H9 (cell line): ENCODE data around the gene KAZN. TPM values are rescaled to one million over a fixed set of nuclear protein-coding genes. Genes with fewer than 3 reads are reported as not detected.

Experiments used
- DNase-seq: peaks from one replicate; pipeline ENCODE4 v3.0.0-alpha.2; 2017
- H2AFZ ChIP-seq: one replicate; pipeline ENCODE4 v1.6.1; 2013; ENCODE audit warnings: mild to moderate bottlenecking, low read length, control low read depth, moderate library complexity
- H2AK5ac ChIP-seq: 2 replicates; pipeline ENCODE4 v1.6.1; 2013; ENCODE audit warnings: low read length, control low read depth, mixed read lengths; ENCODE audit not compliant: insufficient read length
- H2BK120ac ChIP-seq: one replicate; pipeline ENCODE4 v1.6.1; 2013; ENCODE audit warnings: low read depth, mild to moderate bottlenecking, low read length, control low read depth, inconsistent platforms; ENCODE audit not compliant: poor library complexity, severe bottlenecking
- H2BK12ac ChIP-seq: 2 replicates; pipeline ENCODE4 v1.6.1; 2013; ENCODE audit warnings: low read length, control low read depth, mixed read lengths, low read depth; ENCODE audit not compliant: insufficient read length
- H2BK15ac ChIP-seq: 2 replicates; pipeline ENCODE4 v1.6.1; 2013; ENCODE audit warnings: low read depth, low read length, control low read depth
- H2BK20ac ChIP-seq: one replicate; pipeline ENCODE4 v1.6.1; 2013; ENCODE audit warnings: low read depth, mild to moderate bottlenecking, low read length, control low read depth, inconsistent platforms; ENCODE audit not compliant: poor library complexity, severe bottlenecking
- H2BK5ac ChIP-seq: 2 replicates; pipeline ENCODE4 v1.6.1; 2013; ENCODE audit warnings: low read length, control low read depth, mixed read lengths; ENCODE audit not compliant: insufficient read length
- H3K14ac ChIP-seq: 2 replicates; pipeline ENCODE4 v1.6.1; 2013; ENCODE audit warnings: low read length, control low read depth; ENCODE audit not compliant: insufficient read depth
- H3K18ac ChIP-seq: 2 replicates; pipeline ENCODE4 v1.6.1; 2013; ENCODE audit warnings: low read depth, mild to moderate bottlenecking, mixed read lengths, low read length, control low read depth; ENCODE audit not compliant: insufficient read length
- H3K23ac ChIP-seq: 2 replicates; pipeline ENCODE4 v1.6.1; 2013; ENCODE audit warnings: low read length, control low read depth, mixed read lengths, low read depth; ENCODE audit not compliant: insufficient read length
- H3K23me2 ChIP-seq: 2 replicates; pipeline ENCODE4 v1.6.1; 2013; ENCODE audit warnings: low read depth, mild to moderate bottlenecking, mixed read lengths, low read length, control low read depth; ENCODE audit not compliant: insufficient read length, poor library complexity, severe bottlenecking
- H3K27ac ChIP-seq: 2 replicates; pipeline ENCODE4 v1.5.1; 2013; ENCODE audit warnings: low read length, control low read depth, mixed read lengths, low read depth; ENCODE audit not compliant: insufficient read length
- H3K27me3 ChIP-seq: 2 replicates; pipeline ENCODE4 v1.6.1; 2013; ENCODE audit warnings: low read length, control low read depth, inconsistent platforms; ENCODE audit not compliant: insufficient read depth
- H3K4ac ChIP-seq: 2 replicates; pipeline ENCODE4 v1.6.1; 2013; ENCODE audit warnings: low read depth, mild to moderate bottlenecking, control low read depth, inconsistent platforms, low read length, moderate library complexity
- H3K4me1 ChIP-seq: 2 replicates; pipeline ENCODE4 v1.6.1; 2013; ENCODE audit warnings: low read length, control low read depth, inconsistent platforms; ENCODE audit not compliant: insufficient read depth
- H3K4me2 ChIP-seq: 2 replicates; pipeline ENCODE4 v1.6.1; 2013; ENCODE audit warnings: low read length, control low read depth, mixed read lengths; ENCODE audit not compliant: insufficient read length, insufficient read depth
- H3K56ac ChIP-seq: 2 replicates; pipeline ENCODE4 v1.6.1; 2013; ENCODE audit warnings: low read depth, mild to moderate bottlenecking, mixed read lengths, low read length, control low read depth; ENCODE audit not compliant: insufficient read length
- H3K79me1 ChIP-seq: 2 replicates; pipeline ENCODE4 v1.6.1; 2013; ENCODE audit warnings: low read depth, mild to moderate bottlenecking, moderate library complexity, low read length, control low read depth, inconsistent platforms; ENCODE audit not compliant: insufficient read depth, poor library complexity, severe bottlenecking
- H3K79me2 ChIP-seq: 2 replicates; pipeline ENCODE4 v1.6.1; 2013; ENCODE audit warnings: low read length, control low read depth, inconsistent platforms; ENCODE audit not compliant: insufficient read depth
- H3K9ac ChIP-seq: 2 replicates; pipeline ENCODE4 v1.6.1; 2013; ENCODE audit warnings: low read length, control low read depth, mixed read lengths; ENCODE audit not compliant: insufficient read length; ENCODE audit errors: extremely low read depth
- H3K9me3 ChIP-seq: one replicate; pipeline ENCODE4 v1.6.1; 2013; ENCODE audit warnings: low read depth, low read length, inconsistent platforms; ENCODE audit not compliant: control insufficient read depth
- H3T11ph ChIP-seq: one replicate; pipeline ENCODE4 v1.6.1; 2013; ENCODE audit warnings: mild to moderate bottlenecking, low read length, control low read depth, inconsistent platforms
- H4K20me1 ChIP-seq: one replicate; pipeline ENCODE4 v1.6.1; 2013; ENCODE audit not compliant: control insufficient read depth, insufficient read length, insufficient read depth
- H4K5ac ChIP-seq: 2 replicates; pipeline ENCODE4 v1.6.1; 2013; ENCODE audit warnings: low read depth, mild to moderate bottlenecking, mixed read lengths, low read length, control low read depth; ENCODE audit not compliant: insufficient read length
- H4K8ac ChIP-seq: replicated peaks from 2 replicates; pipeline ENCODE4 v1.6.1; 2013; ENCODE audit warnings: low read length, control low read depth, mixed read lengths, low read depth; ENCODE audit not compliant: insufficient read length
- H4K91ac ChIP-seq: 2 replicates; pipeline ENCODE4 v1.6.1; 2013; ENCODE audit warnings: low read depth, mild to moderate bottlenecking, moderate library complexity, mixed read lengths, low read length, control low read depth; ENCODE audit not compliant: insufficient read length
- H3K27ac Mint-ChIP-seq, 3 experiments: 2 replicates in 2 of 3; 3 replicates in 1 of 3; pipeline ENCODE4 v1.8.0; 2020 to 2021; ENCODE audit warnings: mixed read lengths in 3 of 3, mild to moderate bottlenecking in 1 of 3, moderate library complexity in 1 of 3
- H3K27me3 Mint-ChIP-seq: 2 replicates; pipeline ENCODE4 v1.8.0; 2021; ENCODE audit warnings: low read depth, mild to moderate bottlenecking, moderate library complexity, mixed read lengths
- H3K36me3 Mint-ChIP-seq, 3 experiments: 2 replicates in 2 of 3; 3 replicates in 1 of 3; pipeline ENCODE4 v1.8.0; 2020 to 2021; ENCODE audit warnings: low read depth in 3 of 3, mixed read lengths in 3 of 3; ENCODE audit not compliant: insufficient read depth in 1 of 3
- H3K4me1 Mint-ChIP-seq, 2 experiments: 2 replicates each; pipeline ENCODE4 v1.8.0; 2020; ENCODE audit warnings: mixed read lengths in 2 of 2
- H3K4me3 Mint-ChIP-seq, 2 experiments: 2 replicates in 1 of 2; 3 replicates in 1 of 2; pipeline ENCODE4 v1.8.0; 2020 to 2021; ENCODE audit warnings: mild to moderate bottlenecking in 2 of 2, mixed read lengths in 2 of 2, moderate library complexity in 1 of 2
- H3K9me3 Mint-ChIP-seq, 2 experiments: 2 replicates in 1 of 2; 3 replicates in 1 of 2; pipeline ENCODE4 v1.8.0; 2020; ENCODE audit warnings: mild to moderate bottlenecking in 2 of 2, mixed read lengths in 2 of 2, moderate library complexity in 1 of 2
- CTCF ChIP-seq: fragments of 200-600 bp; sonication (generic); conservative IDR thresholded peaks from 3 replicates; pipeline ENCODE4 v1.8.0; 2021; ENCODE audit warnings: antibody characterized with exemption, mild to moderate bottlenecking
- WGBS: extraction: QIAGEN DNeasy Blood & Tissue Kit; methylation state at CpG from one replicate; pipeline ENCODE4 v1.1.7; 2013; ENCODE audit warnings: missing lambda C conversion rate, low lambda C conversion rate, mixed read lengths; ENCODE audit not compliant: insufficient read length; ENCODE audit errors: extremely low coverage; 5-methylcytosine and 5-hydroxymethylcytosine counted together
- total RNA-seq: library from RNA; stranded (reverse); gene quantifications from 2 replicates; pipeline ENCODE4 v1.2.1, GENCODE V29; 2021

KAZN gene
- total RNA-seq, 1 experiment from 2014 or later: 7.6 TPM

- no peak overlapping the region for H3T11ph ChIP-seq
- no peaks in the 10 kb centered on the region for H3K23me2 ChIP-seq
- H3K27ac ChIP-seq: no peak overlapping the region
- H2AK5ac ChIP-seq: no peak overlapping the region
- H3K4ac ChIP-seq: no peak overlapping the region
- H3K4me1 Mint-ChIP-seq: peaks cover 29 to 37% of the 10 kb centered on the region in 2 experiments
- no peaks in the 10 kb centered on the region for H3K79me1 ChIP-seq
- peak; percentile 93 for TF ChIP-seq CTCF
- peaks cover 2% of the 10 kb centered on the region for H4K20me1 ChIP-seq
- no peak overlapping the region for H4K91ac ChIP-seq
- H3K23ac ChIP-seq: no peak overlapping the region
- peak; percentile 72 for DNase-seq
- no peak overlapping the region; a peak in 1 of 5 replicates for H3K4me3 Mint-ChIP-seq
- H2BK20ac ChIP-seq: no peak overlapping the region
- H3K18ac ChIP-seq: no peak overlapping the region
- no peak overlapping the region for H2AFZ ChIP-seq
- no CpG with 5 or more reads among the region's 12 CpGs for WGBS
- no peaks in the 10 kb centered on the region for H3K27me3 ChIP-seq
- H3K79me2 ChIP-seq: no peaks in the 10 kb centered on the region
- no peak overlapping the region for H2BK12ac ChIP-seq
- H3K27ac Mint-ChIP-seq: no peak overlapping the region
- no peaks in the 10 kb centered on the region for H3K36me3 Mint-ChIP-seq
- H2BK5ac ChIP-seq: no peak overlapping the region
- no peak overlapping the region for H3K14ac ChIP-seq
- H3K56ac ChIP-seq: no peak overlapping the region
- H3K9me3 ChIP-seq: no peaks in the 10 kb centered on the region
- no peak overlapping the region for H2BK15ac ChIP-seq
- peaks cover 10% of the 10 kb centered on the region; the same call in 1 of the 2 replicates for H3K4me1 ChIP-seq
- H4K8ac ChIP-seq: no peak overlapping the region
- H4K5ac ChIP-seq: no peak overlapping the region
- H3K27me3 Mint-ChIP-seq: peaks cover 4% of the 10 kb centered on the region
- H2BK120ac ChIP-seq: no peak overlapping the region
- H3K9ac ChIP-seq: no peak overlapping the region
- H3K9me3 Mint-ChIP-seq: no peaks in the 10 kb centered on the region
- H3K4me2 ChIP-seq: no peak overlapping the region
Measured at GRCh38 chr1:15027515-15027986, 429.1 kb downstream of the KAZN start.
